Spinal cord (tissue), 10 donors: ENCODE data around the gene VKORC1. TPM values are rescaled to one million over a fixed set of nuclear protein-coding genes. Genes with fewer than 3 reads are reported as not detected.
"Not testable (repeated sequence)": the region's sequence is repeated elsewhere in the genome, so short reads cannot be mapped to it uniquely, and the experiment has no call there.

Experiments
- DNase-seq, 6 donors: peaks; one replicate each; pipeline versions ENCODE4 v3.0.0 to v3.0.0-alpha.2; 2013 to 2015; ENCODE audit warnings: low spot score in 6 of 6, low read depth in 4 of 6
- H3K27ac ChIP-seq: one replicate; pipeline ENCODE4 v1.5.1; 2013; ENCODE audit warnings: low read depth, low read length, control low read depth
- H3K27me3 ChIP-seq: one replicate; pipeline ENCODE4 v1.6.1; 2013; ENCODE audit warnings: low read length; ENCODE audit not compliant: control insufficient read depth, insufficient read depth
- H3K36me3 ChIP-seq: one replicate; pipeline ENCODE4 v1.6.1; 2013; ENCODE audit warnings: low read length; ENCODE audit not compliant: control insufficient read depth, insufficient read depth
- H3K4me1 ChIP-seq: one replicate; pipeline ENCODE4 v1.6.1; 2013; ENCODE audit warnings: low read length; ENCODE audit not compliant: control insufficient read depth, insufficient read depth
- H3K4me3 ChIP-seq: one replicate; pipeline ENCODE4 v1.5.1; 2013; ENCODE audit warnings: low read depth, low read length, control low read depth
- H3K9me3 ChIP-seq: one replicate; pipeline ENCODE4 v1.6.1; 2013; ENCODE audit warnings: low read length; ENCODE audit not compliant: control insufficient read depth, insufficient read depth
- WGBS: methylation state at CpG from one replicate; pipeline ENCODE4 v1.1.5; 2013; ENCODE audit warnings: missing lambda C conversion rate; ENCODE audit not compliant: insufficient coverage; 5-methylcytosine and 5-hydroxymethylcytosine counted together
- long read RNA-seq, 4 donors: transcript quantifications; one replicate each; lab custom pipeline, GENCODE V29; 2026
- polyA plus RNA-seq, 2 donors: library from polyadenylated mRNA; unstranded; fragments of 120-200 nt; gene quantifications; one replicate each; pipeline ENCODE4 v1.2.1, GENCODE V29; 2013; ENCODE audit not compliant: insufficient read length in 2 of 2
- total RNA-seq, 2 donors: library from RNA; depleted of rRNA in 1 of 2; stranded (reverse); fragments of 120-200 nt in 1 of 2; fragments of >200 nt in 1 of 2; gene quantifications; one replicate each; pipeline versions ENCODE4 v1.2.3 to v1.2.4, GENCODE V29; 2013 to 2014
- donor health status: healthy.

VKORC1 gene
- total RNA-seq = 100 to 1,000 TPM in 1 of 2 donors, 10 to 100 TPM in 1; 60.0 to 111 TPM
- 100 to 1,000 TPM in 1 of 2 donors, 10 to 100 TPM in 1; 66.5 to 107 TPM for polyA plus RNA-seq
- long read RNA-seq, donor 1, transcript VKORC1-205 (3 exons, 1,012 nt) = major isoform, 78 of 156 reads
- long read RNA-seq, donor 1, transcript VKORC1-203 (2 exons, 901 nt) = minor isoform, 20 of 156 reads
- long read RNA-seq, donor 1, transcript VKORC1-207 (2 exons, 461 nt) = minor isoform, 54 of 156 reads
- long read RNA-seq, donor 1, partial matches to known transcripts = 0 of 156 reads
- long read RNA-seq, donor 1, other reads (novel, unspliced or antisense) = 0 of 156 reads
- long read RNA-seq, donor 2, transcript VKORC1-205 (3 exons, 1,012 nt) = major isoform, 14 of 29 reads
- long read RNA-seq, donor 2, transcript VKORC1-203 (2 exons, 901 nt) = minor isoform, 6 of 29 reads
- long read RNA-seq, donor 2, partial matches to known transcripts = 6 of 29 reads
- long read RNA-seq, donor 2, other reads (novel, unspliced or antisense) = 0 of 29 reads
- long read RNA-seq, donor 3, transcript VKORC1-203 (2 exons, 901 nt) = minor isoform, 10 of 54 reads
- long read RNA-seq, donor 3, transcript VKORC1-207 (2 exons, 461 nt) = minor isoform, 7 of 54 reads
- long read RNA-seq, donor 3, transcript VKORC1-205 (3 exons, 1,012 nt) = major isoform, 32 of 54 reads
- long read RNA-seq, donor 3, partial matches to known transcripts = 5 of 54 reads
- long read RNA-seq, donor 3, other reads (novel, unspliced or antisense) = 0 of 54 reads
- long read RNA-seq, donor 4, transcript VKORC1-203 (2 exons, 901 nt) = minor isoform, 20 of 155 reads
- long read RNA-seq, donor 4, transcript VKORC1-205 (3 exons, 1,012 nt) = major isoform, 90 of 155 reads
- long read RNA-seq, donor 4, transcript VKORC1-207 (2 exons, 461 nt) = minor isoform, 44 of 155 reads
- long read RNA-seq, donor 4, partial matches to known transcripts = 0 of 155 reads
- long read RNA-seq, donor 4, other reads (novel, unspliced or antisense) = 0 of 155 reads

GRCh38 chr16:31094424-31095120, at the start of gene VKORC1:
Gene VKORC1, minus strand, starts transcription at chr16:31094797. Its CDS starts 68 bp downstream, at chr16:31094729.
- Histone ChIP-seq H3K4me3 (peak within 1 kb of the TSS; percentile 60), H3K36me3 (peaks cover 20% of the 10 kb centered on the region), H3K27me3 (no peaks in the 10 kb centered on the region), H3K9me3 (no peaks in the 10 kb centered on the region), H3K27ac (peak within 1 kb of the TSS; percentile 83), H3K4me1 (peaks cover 28% of the 10 kb centered on the region)
- 0% methylated on average over 67 of the region's 69 CpGs for WGBS
- peak; percentile 80 to 98 (median 86) for DNase-seq

- Histone ChIP-seq H3K27ac (no peak overlapping the region), H3K4me1 (peaks cover 17% of the 10 kb centered on the region), H3K36me3 (peaks cover 6% of the 10 kb centered on the region), H3K9me3 (no peaks in the 10 kb centered on the region), H3K27me3 (peaks cover 22% of the 10 kb centered on the region), H3K4me3 (no peak overlapping the region)
- WGBS = 91% methylated on average over 7 of the region's 8 CpGs
- DNase-seq = no peak
Measured at GRCh38 chr16:31143694-31144148, 49.1 kb upstream of the VKORC1 start.

GRCh38 chr16:31143011-31143693, 48.6 kb upstream of the VKORC1 start:
- Histone ChIP-seq H3K27me3 (peaks cover 16% of the 10 kb centered on the region), H3K36me3 (peaks cover 6% of the 10 kb centered on the region), H3K4me3 (no peak overlapping the region), H3K27ac (no peak overlapping the region), H3K4me1 (peaks cover 17% of the 10 kb centered on the region), H3K9me3 (no peaks in the 10 kb centered on the region)
- 54% methylated on average over 17 of the region's 22 CpGs for WGBS
- no peak for DNase-seq

GRCh38 chr16:31142109-31143010, 47.8 kb upstream of the VKORC1 start:
- WGBS = 2% methylated on average over 89 of the region's 89 CpGs
- H3K36me3 ChIP-seq = peaks cover 6% of the 10 kb centered on the region
- peaks cover 9% of the 10 kb centered on the region for H3K27me3 ChIP-seq
- DNase-seq = peak; percentile 84 to 99 (median 96)
- peak overlapping the region; percentile 81 for H3K27ac ChIP-seq
- peaks cover 17% of the 10 kb centered on the region for H3K4me1 ChIP-seq
- H3K9me3 ChIP-seq = no peaks in the 10 kb centered on the region
- peak overlapping the region; percentile 26 for H3K4me3 ChIP-seq

- Histone ChIP-seq H3K27me3 (peaks cover 5% of the 10 kb centered on the region), H3K9me3 (no peaks in the 10 kb centered on the region), H3K36me3 (peaks cover 6% of the 10 kb centered on the region), H3K27ac (peak overlapping the region; percentile 81), H3K4me3 (peak overlapping the region; percentile 26), H3K4me1 (peaks cover 17% of the 10 kb centered on the region)
- 27% methylated on average over 10 of the region's 10 CpGs for WGBS
- DNase-seq = no peak
Measured at GRCh38 chr16:31141489-31142108, 47.0 kb upstream of the VKORC1 start.

- Histone ChIP-seq H3K4me1 (peaks cover 17% of the 10 kb centered on the region), H3K27ac (peak overlapping the region; percentile 81)
- H3K4me3 ChIP-seq, H3K27me3 ChIP-seq, DNase-seq, H3K9me3 ChIP-seq, H3K36me3 ChIP-seq: not testable (repeated sequence)
- WGBS = 80% methylated on average over 8 of the region's 9 CpGs
Measured at GRCh38 chr16:31141071-31141469, 46.5 kb upstream of the VKORC1 start.

GRCh38 chr16:31138621-31139578, 44.3 kb upstream of the VKORC1 start:
- peaks cover 6% of the 10 kb centered on the region for H3K36me3 ChIP-seq
- H3K27ac ChIP-seq = no peak overlapping the region
- no peaks in the 10 kb centered on the region for H3K9me3 ChIP-seq
- WGBS = 46% methylated on average over 23 of the region's 27 CpGs
- peaks cover 9% of the 10 kb centered on the region for H3K27me3 ChIP-seq
- DNase-seq = no peak
- no peak overlapping the region for H3K4me3 ChIP-seq
- peaks cover 33% of the 10 kb centered on the region for H3K4me1 ChIP-seq
